Thyroid gland (tissue), 4 donors: ENCODE results near the gene RAP1GAP2.

Experiments used
- CTCF ChIP-seq, 6 experiments: fragments of 200-600 bp in 3 of 6; fragments of 450-650 bp in 3 of 6; sonication (generic) in 3 of 6; IDR thresholded peaks; one replicate each; pipeline ENCODE4 v1.5.1; 2016 to 2019; ENCODE audit warnings: antibody characterized with exemption in 6 of 6, mild to moderate bottlenecking in 2 of 6, inconsistent platforms in 1 of 6, moderate library complexity in 1 of 6
- POLR2A ChIP-seq, 2 donors: fragments of 450-650 bp; IDR thresholded peaks; one replicate each; pipeline ENCODE4 v1.6.1; 2017; ENCODE audit warnings: antibody characterized with exemption in 2 of 2, mild to moderate bottlenecking in 2 of 2, moderate library complexity in 1 of 2

GRCh38 chr17:2809337-2809736 is 13.1 kb downstream of the RAP1GAP2 start:
- TF ChIP-seq CTCF (IDR thresholded peaks at IDR 0.05) (no peak), POLR2A (IDR thresholded peaks at IDR 0.05) (no peak)
